ENCODE data around the gene KIF3A.

DNA sequence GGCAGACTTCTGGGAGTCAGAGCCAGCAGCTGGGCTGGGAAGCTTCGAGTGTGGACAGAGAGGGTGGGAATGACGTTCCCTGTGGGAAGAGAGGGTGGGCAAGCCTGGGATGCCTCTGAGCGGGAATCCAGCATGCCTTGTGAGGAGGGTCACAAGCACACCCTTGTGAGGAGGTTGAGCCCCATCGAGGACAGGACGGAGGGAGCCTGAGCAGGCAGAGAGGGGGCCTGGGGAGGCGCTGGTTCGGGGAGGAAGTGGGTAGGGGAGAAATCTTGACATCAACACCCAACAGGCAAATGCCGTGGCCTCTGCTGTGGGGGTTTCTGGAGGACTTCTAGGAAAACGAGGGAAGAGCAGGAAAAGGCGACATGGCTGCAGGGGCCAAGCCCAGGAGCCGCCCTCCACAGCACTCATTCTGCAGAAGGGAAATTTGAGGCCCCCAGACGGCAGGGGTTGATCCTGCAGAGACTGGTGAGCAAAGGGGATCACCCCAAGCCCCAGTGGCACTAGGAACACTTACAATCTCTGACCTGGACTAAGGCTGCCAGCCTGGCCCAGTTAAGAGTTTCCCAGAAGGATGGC lies 80.5 kb downstream of the KIF3A start:
- TF ChIP-seq EP300 (IDR thresholded peaks at IDR 0.05), result no peak
- TF ChIP-seq, protein P1, sequence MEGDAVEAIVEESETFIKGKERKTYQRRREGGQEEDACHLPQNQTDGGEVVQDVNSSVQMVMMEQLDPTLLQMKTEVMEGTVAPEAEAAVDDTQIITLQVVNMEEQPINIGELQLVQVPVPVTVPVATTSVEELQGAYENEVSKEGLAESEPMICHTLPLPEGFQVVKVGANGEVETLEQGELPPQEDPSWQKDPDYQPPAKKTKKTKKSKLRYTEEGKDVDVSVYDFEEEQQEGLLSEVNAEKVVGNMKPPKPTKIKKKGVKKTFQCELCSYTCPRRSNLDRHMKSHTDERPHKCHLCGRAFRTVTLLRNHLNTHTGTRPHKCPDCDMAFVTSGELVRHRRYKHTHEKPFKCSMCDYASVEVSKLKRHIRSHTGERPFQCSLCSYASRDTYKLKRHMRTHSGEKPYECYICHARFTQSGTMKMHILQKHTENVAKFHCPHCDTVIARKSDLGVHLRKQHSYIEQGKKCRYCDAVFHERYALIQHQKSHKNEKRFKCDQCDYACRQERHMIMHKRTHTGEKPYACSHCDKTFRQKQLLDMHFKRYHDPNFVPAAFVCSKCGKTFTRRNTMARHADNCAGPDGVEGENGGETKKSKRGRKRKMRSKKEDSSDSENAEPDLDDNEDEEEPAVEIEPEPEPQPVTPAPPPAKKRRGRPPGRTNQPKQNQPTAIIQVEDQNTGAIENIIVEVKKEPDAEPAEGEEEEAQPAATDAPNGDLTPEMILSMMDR (IDR thresholded peaks at IDR 0.05), result no peak
